ENCODE measurements around the gene OR13C9. TPM values are rescaled to one million over a fixed set of nuclear protein-coding genes. Genes with fewer than 3 reads are reported as not detected.

OR13C9 gene
- total and polyA plus RNA-seq, 2 experiments from 2014 or later, result not detected

GRCh38 chr9:104580562-104580961 lies 37.4 kb downstream of the OR13C9 start:
- no peak overlapping the region for H3K4me3 ChIP-seq
- H2AFZ ChIP-seq, result no peak overlapping the region
- 49 to 70% methylated on average over 1 of the region's 1 CpG for WGBS, 2 experiments (ENCODE audit: low coverage in 1 of 2, low lambda C conversion rate in 2 of 2, missing lambda C conversion rate in 2 of 2)
- in situ Hi-C loops (cut with MboI), result no loop called here
- H3K4me2 ChIP-seq (ENCODE audit: unreplicated experiment), result no peak overlapping the region
- H3K36me3 ChIP-seq (ENCODE audit: low read depth), result no peaks in the 10 kb centered on the region
- no peaks in the 10 kb centered on the region for H3K4me1 ChIP-seq (ENCODE audit: insufficient read depth)
- TF ChIP-seq EZH2 (IDR thresholded peaks at IDR 0.05; ENCODE audit: insufficient read depth, poor library complexity, severe bottlenecking) (no peak), EZH2phosphoT487 (IDR thresholded peaks at IDR 0.05; ENCODE audit: insufficient read depth, low read depth) (no peak)
- no peaks in the 10 kb centered on the region for H4K20me1 ChIP-seq (ENCODE audit: insufficient read depth)
- no peak overlapping the region for H3K27ac ChIP-seq
- no peaks in the 10 kb centered on the region for H3K9me2 ChIP-seq (ENCODE audit: insufficient read depth)
- no peak for DNase-seq
- no peaks in the 10 kb centered on the region for H3K79me2 ChIP-seq (ENCODE audit: insufficient read depth)
- no peaks in the 10 kb centered on the region for H3F3A ChIP-seq (ENCODE audit: insufficient read depth)
- H3K9me3 ChIP-seq (ENCODE audit: low read depth), result no peaks in the 10 kb centered on the region
- no peak overlapping the region for H3K9ac ChIP-seq
- no peaks in the 10 kb centered on the region for H3K27me3 ChIP-seq (replicated peaks; ENCODE audit: insufficient read depth)

GRCh38 chr9:104577263-104577662 lies 40.7 kb downstream of the OR13C9 start:
- no peak overlapping the region for H3K4me2 ChIP-seq (ENCODE audit: unreplicated experiment)
- in situ Hi-C loops (cut with MboI), result no loop called here
- WGBS, 2 experiments (ENCODE audit: low coverage in 1 of 2, low lambda C conversion rate in 2 of 2, missing lambda C conversion rate in 2 of 2), result 78 to 82% methylated on average over 5 of the region's 5 CpGs
- no peak for TF ChIP-seq EZH2 (IDR thresholded peaks at IDR 0.05; ENCODE audit: insufficient read depth, poor library complexity, severe bottlenecking)
- no peak overlapping the region for H3K4me3 ChIP-seq
- no peaks in the 10 kb centered on the region for H4K20me1 ChIP-seq (ENCODE audit: insufficient read depth)
- H3K36me3 ChIP-seq (ENCODE audit: low read depth), result no peaks in the 10 kb centered on the region
- no peaks in the 10 kb centered on the region for H3K4me1 ChIP-seq (ENCODE audit: insufficient read depth)
- H3K9me2 ChIP-seq (ENCODE audit: insufficient read depth), result no peaks in the 10 kb centered on the region
- no peaks in the 10 kb centered on the region for H3K27me3 ChIP-seq (replicated peaks; ENCODE audit: insufficient read depth)
- no peak overlapping the region for H2AFZ ChIP-seq
- H3K9me3 ChIP-seq (ENCODE audit: low read depth), result no peaks in the 10 kb centered on the region
- DNase-seq, result no peak
- H3F3A ChIP-seq (ENCODE audit: insufficient read depth), result no peaks in the 10 kb centered on the region
- H3K27ac ChIP-seq, result no peak overlapping the region
- no peaks in the 10 kb centered on the region for H3K79me2 ChIP-seq (ENCODE audit: insufficient read depth)
- no peak overlapping the region for H3K9ac ChIP-seq

GRCh38 chr9:104575456-104575855 lies 42.5 kb downstream of the OR13C9 start:
- Histone ChIP-seq H3K4me3 (no peak overlapping the region), H3K9ac (no peak overlapping the region), H3K9me3 (ENCODE audit: low read depth) (no peaks in the 10 kb centered on the region), H3K27ac (no peak overlapping the region), H3K9me2 (ENCODE audit: insufficient read depth) (no peaks in the 10 kb centered on the region), H3K4me1 (ENCODE audit: insufficient read depth) (no peaks in the 10 kb centered on the region), H3K79me2 (ENCODE audit: insufficient read depth) (no peaks in the 10 kb centered on the region), H2AFZ (no peak overlapping the region), H3K36me3 (ENCODE audit: low read depth) (no peaks in the 10 kb centered on the region), H3F3A (ENCODE audit: insufficient read depth) (no peaks in the 10 kb centered on the region), H3K27me3 (replicated peaks; ENCODE audit: insufficient read depth) (no peaks in the 10 kb centered on the region), H4K20me1 (ENCODE audit: insufficient read depth) (no peaks in the 10 kb centered on the region), H3K4me2 (ENCODE audit: unreplicated experiment) (no peak overlapping the region)
- 5 to 13% methylated on average over 2 of the region's 2 CpGs for WGBS, 2 experiments (ENCODE audit: low coverage in 1 of 2, low lambda C conversion rate in 2 of 2, missing lambda C conversion rate in 2 of 2)
- TF ChIP-seq EZH2phosphoT487 (IDR thresholded peaks at IDR 0.05; ENCODE audit: insufficient read depth, low read depth) (no peak), EZH2 (IDR thresholded peaks at IDR 0.05; ENCODE audit: insufficient read depth, poor library complexity, severe bottlenecking) (no peak)
- peak; percentile 6 for DNase-seq
- in situ Hi-C loops (cut with MboI), result no loop called here

GRCh38 chr9:104572612-104573011 lies 45.4 kb downstream of the OR13C9 start:
- Histone ChIP-seq H3K4me1 (ENCODE audit: insufficient read depth) (no peaks in the 10 kb centered on the region), H3F3A (ENCODE audit: insufficient read depth) (no peaks in the 10 kb centered on the region), H4K20me1 (ENCODE audit: insufficient read depth) (no peaks in the 10 kb centered on the region), H3K27me3 (replicated peaks; ENCODE audit: insufficient read depth) (no peaks in the 10 kb centered on the region), H3K27ac (no peak overlapping the region), H3K79me2 (ENCODE audit: insufficient read depth) (no peaks in the 10 kb centered on the region), H3K36me3 (ENCODE audit: low read depth) (no peaks in the 10 kb centered on the region), H3K4me3 (no peak overlapping the region), H2AFZ (no peak overlapping the region), H3K9me3 (ENCODE audit: low read depth) (no peaks in the 10 kb centered on the region), H3K9ac (no peak overlapping the region), H3K9me2 (ENCODE audit: insufficient read depth) (no peaks in the 10 kb centered on the region), H3K4me2 (ENCODE audit: unreplicated experiment) (no peak overlapping the region)
- TF ChIP-seq EZH2 (IDR thresholded peaks at IDR 0.05; ENCODE audit: insufficient read depth, poor library complexity, severe bottlenecking) (no peak), EZH2phosphoT487 (IDR thresholded peaks at IDR 0.05; ENCODE audit: insufficient read depth, low read depth) (no peak)
- in situ Hi-C loops (cut with MboI), result no loop called here
- no peak for DNase-seq
- WGBS, 2 experiments (ENCODE audit: low coverage in 1 of 2, low lambda C conversion rate in 2 of 2, missing lambda C conversion rate in 2 of 2), result 7 to 23% methylated on average over 1 of the region's 1 CpG

- H3K27me3 ChIP-seq (replicated peaks; ENCODE audit: insufficient read depth), result no peaks in the 10 kb centered on the region
- H3K4me1 ChIP-seq (ENCODE audit: insufficient read depth), result no peaks in the 10 kb centered on the region
- no peak within 1 kb of the TSS for H3K4me3 ChIP-seq
- no peak within 1 kb of the TSS for H3K27ac ChIP-seq
- H4K20me1 ChIP-seq (ENCODE audit: insufficient read depth), result no peaks in the 10 kb centered on the region
- H2AFZ ChIP-seq, result no peak within 1 kb of the TSS
- H3K36me3 ChIP-seq (ENCODE audit: low read depth), result no peaks in the 10 kb centered on the region
- DNase-seq, result no peak
- no peaks in the 10 kb centered on the region for H3K9me3 ChIP-seq (ENCODE audit: low read depth)
- no peak for TF ChIP-seq EZH2phosphoT487 (IDR thresholded peaks at IDR 0.05; ENCODE audit: insufficient read depth, low read depth)
- TF ChIP-seq EZH2 (IDR thresholded peaks at IDR 0.05; ENCODE audit: insufficient read depth, poor library complexity, severe bottlenecking), result no peak
- in situ Hi-C loops (cut with MboI), result no loop called here
- 42 to 51% methylated on average over 4 of the region's 4 CpGs for WGBS, 2 experiments (ENCODE audit: low coverage in 1 of 2, low lambda C conversion rate in 2 of 2, missing lambda C conversion rate in 2 of 2)
- no peak within 1 kb of the TSS for H3K4me2 ChIP-seq (ENCODE audit: unreplicated experiment)
- no peaks in the 10 kb centered on the region for H3F3A ChIP-seq (ENCODE audit: insufficient read depth)
- no peak within 1 kb of the TSS for H3K9ac ChIP-seq
- H3K9me2 ChIP-seq (ENCODE audit: insufficient read depth), result no peaks in the 10 kb centered on the region
- H3K79me2 ChIP-seq (ENCODE audit: insufficient read depth), result no peaks in the 10 kb centered on the region
Measured at GRCh38 chr9:104568868-104569267, 49.1 kb downstream of the OR13C9 start, which contains the start of gene OR13C8. TSS of gene OR13C8 (plus strand) at chr9:104569168. CDS start at chr9:104569168, 0 bp downstream.

Other genes with a start within 250 kb of the OR13C9 start
- not detected in 2 replicates for gene OR13F1, start 113.9 kb downstream of the OR13C9 start, total RNA-seq (2014; rRNA removed; shearing (Covaris generic))
- gene OR13F1, start 113.9 kb downstream of the OR13C9 start, polyA plus RNA-seq (2016; fragmentation: Nextera tagmentation; extraction: Ambion mirVana), result not detected in 2 replicates
- not detected in 2 replicates for gene OR13C4, start 91.0 kb downstream of the OR13C9 start, total RNA-seq (2014; rRNA removed; shearing (Covaris generic))
- not detected in 2 replicates for gene OR13C4, start 91.0 kb downstream of the OR13C9 start, polyA plus RNA-seq (2016; fragmentation: Nextera tagmentation; extraction: Ambion mirVana)
- not detected in 2 replicates for gene OR13C3, start 81.3 kb downstream of the OR13C9 start, total RNA-seq (2014; rRNA removed; shearing (Covaris generic))
- gene OR13C3, start 81.3 kb downstream of the OR13C9 start, polyA plus RNA-seq (2016; fragmentation: Nextera tagmentation; extraction: Ambion mirVana), result not detected in 2 replicates
- not detected in 2 replicates for gene OR13C8, start 49.0 kb downstream of the OR13C9 start, total RNA-seq (2014; rRNA removed; shearing (Covaris generic))
- not detected in 2 replicates for gene OR13C8, start 49.0 kb downstream of the OR13C9 start, polyA plus RNA-seq (2016; fragmentation: Nextera tagmentation; extraction: Ambion mirVana)
- not detected in 2 replicates for gene OR13C5, start 18.8 kb downstream of the OR13C9 start, total RNA-seq (2014; rRNA removed; shearing (Covaris generic))
- gene OR13C5, start 18.8 kb downstream of the OR13C9 start, polyA plus RNA-seq (2016; fragmentation: Nextera tagmentation; extraction: Ambion mirVana), result not detected in 2 replicates
- gene OR13C2, start 12.6 kb downstream of the OR13C9 start, total RNA-seq (2014; rRNA removed; shearing (Covaris generic)), result not detected in 2 replicates
- not detected in 2 replicates for gene OR13C2, start 12.6 kb downstream of the OR13C9 start, polyA plus RNA-seq (2016; fragmentation: Nextera tagmentation; extraction: Ambion mirVana)
- gene OR13D1, start 76.3 kb upstream of the OR13C9 start, total RNA-seq (2014; rRNA removed; shearing (Covaris generic)), result not detected in 2 replicates
- gene OR13D1, start 76.3 kb upstream of the OR13C9 start, polyA plus RNA-seq (2016; fragmentation: Nextera tagmentation; extraction: Ambion mirVana), result not detected in 2 replicates
- 52.6 and 55.3 TPM in 2 replicates for gene NIPSNAP3A, start 129.5 kb upstream of the OR13C9 start, total RNA-seq (2014; rRNA removed; shearing (Covaris generic))
- gene NIPSNAP3A, start 129.5 kb upstream of the OR13C9 start, polyA plus RNA-seq (2016; fragmentation: Nextera tagmentation; extraction: Ambion mirVana), result 64.2 and 66.2 TPM in 2 replicates
- gene NIPSNAP3B, start 145.9 kb upstream of the OR13C9 start, total RNA-seq (2014; rRNA removed; shearing (Covaris generic)), result 0.54 and 5.9 TPM in 2 replicates
- gene NIPSNAP3B, start 145.9 kb upstream of the OR13C9 start, polyA plus RNA-seq (2016; fragmentation: Nextera tagmentation; extraction: Ambion mirVana), result 1.6 and 2.1 TPM in 2 replicates